ENCODE measurements around the gene MGP.

MGP gene

DNA sequence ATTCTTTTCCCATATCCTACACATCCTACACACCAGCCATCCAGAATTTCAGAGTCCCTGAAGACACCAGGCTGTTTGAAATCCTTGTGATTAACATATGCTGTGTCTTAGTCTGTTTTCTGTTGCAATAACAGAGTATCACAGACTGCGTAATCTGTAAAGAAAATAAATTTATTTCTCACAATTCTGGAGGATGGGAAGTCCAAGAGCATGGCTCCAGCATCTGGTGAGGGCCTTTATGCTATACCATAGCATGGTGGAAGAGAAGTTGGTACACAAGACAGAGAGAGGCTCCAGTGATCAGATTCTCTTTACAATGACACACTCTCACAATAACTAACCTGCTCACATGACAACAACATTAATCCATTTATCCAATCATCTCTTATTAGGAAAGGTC, 46.4 kb downstream of the MGP start:
- DNase-seq (ENCODE audit: low read depth, low spot score): no peak
- no peak overlapping the region for H3K4me3 ChIP-seq (ENCODE audit: low read length)

GRCh38 chr12:14836336-14837210, 49.1 kb downstream of the MGP start:
- DNase-seq (ENCODE audit: low read depth, low spot score): no peak

DNA sequence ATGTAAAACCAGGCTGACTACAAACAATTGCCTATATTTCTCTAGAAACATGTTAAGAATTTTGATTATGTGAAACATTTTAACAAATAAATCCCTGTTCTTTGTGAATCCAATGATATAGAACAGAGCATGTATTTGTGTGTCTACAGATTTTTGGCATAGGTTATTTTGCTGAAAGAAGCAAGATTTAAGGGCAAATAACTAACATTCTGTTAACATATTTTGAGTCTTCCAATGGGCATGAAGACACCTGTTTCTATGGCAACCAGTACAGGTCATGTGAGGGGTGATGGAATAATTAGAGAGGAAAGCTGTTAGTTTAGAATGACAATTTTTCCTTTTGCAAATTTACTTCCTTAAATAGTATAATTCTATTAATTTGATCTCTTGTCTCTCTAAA, 51.1 kb downstream of the MGP start:
- no peak for DNase-seq (ENCODE audit: low read depth, low spot score)
- H3K4me3 ChIP-seq (ENCODE audit: low read length): no peak overlapping the region

More at GRCh38 chr12:14836336-14837210, 49.1 kb downstream of the MGP start:
- H3K4me3 ChIP-seq (ENCODE audit: low read length): no peak overlapping the region

- H3K4me3 ChIP-seq (ENCODE audit: low read length): no peak overlapping the region
- DNase-seq (ENCODE audit: low read depth, low spot score): no peak
Measured at GRCh38 chr12:14833952-14834351, 51.7 kb downstream of the MGP start.

DNA sequence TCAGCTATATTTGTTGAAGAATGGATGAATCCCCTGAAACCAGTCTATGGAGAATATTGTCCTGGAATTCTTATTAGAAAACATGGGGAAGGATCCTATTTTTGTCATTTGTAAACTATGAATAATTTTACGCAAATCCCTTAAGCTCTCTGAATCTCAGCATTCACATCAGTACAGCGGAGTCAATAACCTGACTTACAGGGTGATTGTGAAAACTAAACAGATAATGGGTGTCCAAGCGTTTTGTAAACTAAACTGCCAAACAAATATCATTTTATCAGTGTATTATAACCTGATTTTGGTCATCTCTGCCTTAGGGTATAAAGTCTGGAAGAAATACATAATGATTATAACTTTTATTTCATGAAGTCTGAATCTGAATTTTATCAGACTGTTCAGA, 52.3 kb downstream of the MGP start:
- no peak for DNase-seq (ENCODE audit: low read depth, low spot score)
- H3K4me3 ChIP-seq (ENCODE audit: low read length): no peak overlapping the region
